ENCODE results near the gene OGN. TPM values are rescaled to one million over a fixed set of nuclear protein-coding genes. Genes with fewer than 3 reads are reported as not detected.

Gene OGN
- total and polyA plus RNA-seq, 11 donors = 2.1 to 65.4 (median 9.6) TPM

DNA sequence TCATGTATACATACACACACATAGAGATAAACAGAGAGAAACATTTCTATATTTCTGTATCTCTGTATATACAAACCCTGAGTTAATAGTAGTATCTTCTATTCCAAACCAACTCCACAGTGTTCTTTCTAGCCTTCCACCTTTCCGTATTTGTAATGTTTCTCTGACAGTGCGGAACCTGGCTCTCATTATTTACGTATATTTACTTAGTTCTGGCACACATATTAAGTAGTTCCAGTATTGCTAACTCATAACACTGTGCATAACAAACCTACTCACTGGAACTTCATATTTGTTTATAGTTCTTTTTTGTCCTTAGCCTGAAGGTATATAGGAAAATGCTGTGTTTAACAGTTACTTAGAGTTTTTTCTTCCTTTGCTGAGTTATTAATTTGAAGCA is 6.5 kb downstream of the OGN start:
- Histone ChIP-seq H3K27ac (peak overlapping the region in 1 of 12 donors; percentile 23), H3K4me1 (peaks cover 0 to 12% (median 0%) of the 10 kb centered on the region in 12 donors), H3K4me3 (no peak overlapping the region), H3K36me3 (peaks cover 0 to 10% (median 0%) of the 10 kb centered on the region in 9 donors), H3K9me3 (peaks cover 0 to 10% (median 0%) of the 10 kb centered on the region in 12 donors), H3K27me3 (no peaks in the 10 kb centered on the region)
- DNase-seq (no peak), ATAC-seq (no peak)
- WGBS, 4 donors = 79 to 98% (median 97%) methylated on average over 3 of the region's 3 CpGs
- TF ChIP-seq, protein P1, sequence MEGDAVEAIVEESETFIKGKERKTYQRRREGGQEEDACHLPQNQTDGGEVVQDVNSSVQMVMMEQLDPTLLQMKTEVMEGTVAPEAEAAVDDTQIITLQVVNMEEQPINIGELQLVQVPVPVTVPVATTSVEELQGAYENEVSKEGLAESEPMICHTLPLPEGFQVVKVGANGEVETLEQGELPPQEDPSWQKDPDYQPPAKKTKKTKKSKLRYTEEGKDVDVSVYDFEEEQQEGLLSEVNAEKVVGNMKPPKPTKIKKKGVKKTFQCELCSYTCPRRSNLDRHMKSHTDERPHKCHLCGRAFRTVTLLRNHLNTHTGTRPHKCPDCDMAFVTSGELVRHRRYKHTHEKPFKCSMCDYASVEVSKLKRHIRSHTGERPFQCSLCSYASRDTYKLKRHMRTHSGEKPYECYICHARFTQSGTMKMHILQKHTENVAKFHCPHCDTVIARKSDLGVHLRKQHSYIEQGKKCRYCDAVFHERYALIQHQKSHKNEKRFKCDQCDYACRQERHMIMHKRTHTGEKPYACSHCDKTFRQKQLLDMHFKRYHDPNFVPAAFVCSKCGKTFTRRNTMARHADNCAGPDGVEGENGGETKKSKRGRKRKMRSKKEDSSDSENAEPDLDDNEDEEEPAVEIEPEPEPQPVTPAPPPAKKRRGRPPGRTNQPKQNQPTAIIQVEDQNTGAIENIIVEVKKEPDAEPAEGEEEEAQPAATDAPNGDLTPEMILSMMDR (IDR thresholded peaks at IDR 0.05) = no peak
- no peak for TF ChIP-seq POLR2A (IDR thresholded peaks at IDR 0.05)
- intact Hi-C loops (cut with DNase I) = no loop called here

DNA sequence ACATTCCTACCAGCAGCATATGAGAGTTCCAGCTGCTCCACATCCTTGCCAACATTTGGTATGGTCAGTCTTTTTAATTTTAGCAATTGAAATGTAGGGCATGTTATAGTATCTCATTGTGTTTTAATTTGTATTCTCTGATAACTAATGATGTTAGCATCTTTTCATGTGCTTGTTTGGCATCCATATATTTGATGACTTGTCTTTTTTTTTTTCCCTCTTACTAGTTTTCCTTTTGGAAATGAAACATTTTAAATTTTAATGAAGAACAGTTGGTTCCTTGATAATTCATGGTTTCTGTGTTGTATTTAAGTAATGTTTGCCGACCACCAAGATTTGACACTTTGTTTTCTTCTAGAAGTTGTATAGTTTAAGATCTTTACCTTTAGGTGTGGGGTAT is 8.8 kb downstream of the OGN start:
- DNase-seq (no peak), ATAC-seq (no peak)
- Histone ChIP-seq H3K27me3 (no peaks in the 10 kb centered on the region), H3K4me1 (peaks cover 0 to 12% (median 0%) of the 10 kb centered on the region in 12 donors), H3K27ac (no peak overlapping the region), H3K4me3 (no peak overlapping the region), H3K36me3 (peaks cover 0 to 18% (median 0%) of the 10 kb centered on the region in 9 donors), H3K9me3 (peaks cover 0 to 10% (median 0%) of the 10 kb centered on the region in 12 donors)
- intact Hi-C loops (cut with DNase I) = no loop called here
- TF ChIP-seq POLR2A (IDR thresholded peaks at IDR 0.05) = no peak
- TF ChIP-seq, protein P1 (IDR thresholded peaks at IDR 0.05) = no peak
- 90 to 97% (median 96%) methylated on average over 1 of the region's 1 CpG for WGBS, 4 donors

DNA sequence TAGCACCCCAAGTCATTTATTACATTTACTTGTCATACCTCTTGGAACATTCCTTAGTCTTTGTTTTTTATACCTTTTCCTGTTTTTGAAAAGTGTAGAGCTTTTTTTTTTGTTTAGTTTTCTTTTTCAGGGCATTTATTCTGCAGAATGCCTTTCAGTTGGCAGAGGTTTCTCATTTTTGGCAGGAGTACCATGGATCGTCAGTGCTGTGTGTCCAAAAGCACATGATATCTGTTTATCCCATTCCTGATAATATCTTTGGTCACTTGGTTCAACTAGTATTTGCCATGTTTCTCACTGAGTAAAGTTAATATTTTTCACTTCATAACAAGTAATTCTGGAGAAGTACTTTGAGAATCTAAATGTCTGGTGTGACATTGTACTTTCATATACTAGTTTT is 10.7 kb downstream of the OGN start:
- TF ChIP-seq, protein P1 (IDR thresholded peaks at IDR 0.05) = no peak
- no peak for TF ChIP-seq POLR2A (IDR thresholded peaks at IDR 0.05)
- H3K27me3 ChIP-seq = no peaks in the 10 kb centered on the region
- intact Hi-C loops (cut with DNase I) = no loop called here
- no peak overlapping the region for H3K4me3 ChIP-seq
- peaks cover 0 to 17% (median 0%) of the 10 kb centered on the region in 9 donors for H3K36me3 ChIP-seq
- H3K27ac ChIP-seq = peak overlapping the region in 4 of 12 donors; percentile 8 to 25 (median 10)
- 3 to 17% (median 12%) methylated on average over 1 of the region's 1 CpG for WGBS, 4 donors
- H3K4me1 ChIP-seq = peaks cover 0 to 12% (median 0%) of the 10 kb centered on the region in 12 donors
- DNase-seq = no peak
- ATAC-seq = no peak
- H3K9me3 ChIP-seq = peaks cover 0 to 10% (median 0%) of the 10 kb centered on the region in 12 donors

DNA sequence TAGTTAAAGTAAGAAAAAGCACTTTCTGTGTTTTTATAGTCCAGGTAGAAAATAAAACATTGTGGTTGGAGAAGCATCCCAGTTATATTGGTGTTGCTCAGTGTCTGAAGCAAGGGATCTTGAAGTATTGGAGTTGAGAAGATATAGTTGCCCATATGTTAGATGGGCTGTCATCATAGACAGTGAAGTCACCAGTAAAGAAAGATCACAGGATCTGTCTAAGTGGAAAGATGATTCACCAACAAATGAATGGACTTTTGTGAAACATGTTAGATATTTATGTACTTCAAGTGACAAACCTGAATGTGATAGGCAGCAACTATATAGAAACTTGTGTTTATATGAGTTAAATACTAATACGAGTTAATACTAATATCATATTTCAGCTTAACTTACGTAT is 11.7 kb downstream of the OGN start:
- TF ChIP-seq POLR2A (IDR thresholded peaks at IDR 0.05) = no peak
- TF ChIP-seq, protein P1 (IDR thresholded peaks at IDR 0.05) = no peak
- H3K27ac ChIP-seq = no peak overlapping the region
- no peak for DNase-seq
- H3K4me3 ChIP-seq = no peak overlapping the region
- H3K9me3 ChIP-seq = peaks cover 0 to 6% (median 0%) of the 10 kb centered on the region in 12 donors
- H3K36me3 ChIP-seq = peaks cover 0 to 20% (median 0%) of the 10 kb centered on the region in 9 donors
- H3K27me3 ChIP-seq = no peaks in the 10 kb centered on the region
- WGBS, 4 donors = 88 to 94% (median 93%) methylated on average over 2 of the region's 2 CpGs
- intact Hi-C loops (cut with DNase I) = no loop called here
- ATAC-seq = no peak
- peaks cover 0 to 12% (median 0%) of the 10 kb centered on the region in 12 donors for H3K4me1 ChIP-seq
